HG03378 (cell line): Measurements from ENCODE around the gene PIEZO2.
"Not testable (repeated sequence)": the region's sequence is repeated elsewhere in the genome, so short reads cannot be mapped to it uniquely, and the experiment has no call there.

Experiments used
- ATAC-seq: cut with Tn5 transposase; IDR thresholded peaks from one replicate; pipeline ENCODE4 v1.9.1; 2021; ENCODE audit warnings: mild to moderate bottlenecking, moderate library complexity; ENCODE audit not compliant: unreplicated experiment

Gene PIEZO2

GRCh38 chr18:11153097-11153496 is 3.7 kb upstream of the PIEZO2 start:
- no peak for ATAC-seq

- no peak for ATAC-seq
Measured at GRCh38 chr18:11150271-11150615, 874 bp upstream of the PIEZO2 start.

GRCh38 chr18:11148680-11149440 is 509 bp downstream of the PIEZO2 start:
- ATAC-seq: no peak

- no peak for ATAC-seq
Measured at GRCh38 chr18:11147962-11148679, 1.2 kb downstream of the PIEZO2 start.

GRCh38 chr18:11147371-11147951 is 1.9 kb downstream of the PIEZO2 start:
- no peak for ATAC-seq

- no peak for ATAC-seq
Measured at GRCh38 chr18:11146947-11147345, 2.4 kb downstream of the PIEZO2 start.

GRCh38 chr18:11146238-11146946 is 3.0 kb downstream of the PIEZO2 start:
- ATAC-seq: no peak

GRCh38 chr18:11145413-11146191 is 3.8 kb downstream of the PIEZO2 start:
- ATAC-seq: no peak

- no peak for ATAC-seq
Measured at GRCh38 chr18:11137400-11137799, 12.0 kb downstream of the PIEZO2 start.

GRCh38 chr18:11136241-11136640 is 13.1 kb downstream of the PIEZO2 start:
- ATAC-seq: no peak

- no peak for ATAC-seq
Measured at GRCh38 chr18:11134940-11135339, 14.4 kb downstream of the PIEZO2 start.

- not testable (repeated sequence) for ATAC-seq
Measured at GRCh38 chr18:11129059-11129458, 20.3 kb downstream of the PIEZO2 start.

- ATAC-seq: no peak
Measured at GRCh38 chr18:11125492-11126315, 23.7 kb downstream of the PIEZO2 start.

- no peak for ATAC-seq
Measured at GRCh38 chr18:11124054-11124453, 25.3 kb downstream of the PIEZO2 start.

GRCh38 chr18:11121443-11121849 is 27.9 kb downstream of the PIEZO2 start:
- ATAC-seq: no peak

- no peak for ATAC-seq
Measured at GRCh38 chr18:11119959-11120587, 29.3 kb downstream of the PIEZO2 start.

GRCh38 chr18:11119550-11119949 is 29.8 kb downstream of the PIEZO2 start:
- ATAC-seq: no peak

- no peak for ATAC-seq
Measured at GRCh38 chr18:11118051-11118766, 31.2 kb downstream of the PIEZO2 start.

GRCh38 chr18:11115276-11115675 is 34.1 kb downstream of the PIEZO2 start:
- ATAC-seq: no peak
